NOMO-1 treated with DMSO at 0.1 percent for 48 hours (cell line): ENCODE data around the gene TTK.
"Not testable (repeated sequence)": the region's sequence is repeated elsewhere in the genome, so short reads cannot be mapped to it uniquely, and the experiment has no call there.

Source experiments
- DNase-seq: peaks from one replicate; lab custom pipeline; 2025; ENCODE audit not compliant: unreplicated experiment; lab: John Stamatoyannopoulos, UW

TTK gene

GRCh38 chr6:80021131-80021530 is 16.7 kb downstream of the TTK start:
- no peak for DNase-seq

GRCh38 chr6:80021591-80021990 is 17.1 kb downstream of the TTK start:
- DNase-seq: no peak

GRCh38 chr6:80022803-80023202 is 18.4 kb downstream of the TTK start:
- DNase-seq: no peak

GRCh38 chr6:80028589-80028988 is 24.1 kb downstream of the TTK start:
- DNase-seq: no peak

- DNase-seq: no peak
These were observed 25.0 kb downstream of the TTK start for GRCh38 chr6:80029470-80029869.

- DNase-seq: not testable (repeated sequence)
These were observed 43.8 kb downstream of the TTK start for GRCh38 chr6:80048220-80048619.

GRCh38 chr6:80060774-80061173 is 56.3 kb downstream of the TTK start:
- no peak for DNase-seq

GRCh38 chr6:80068146-80068545 is 63.7 kb downstream of the TTK start:
- DNase-seq: not testable (repeated sequence)

- DNase-seq: not testable (repeated sequence)
These were observed 66.0 kb downstream of the TTK start for GRCh38 chr6:80070431-80070830.

GRCh38 chr6:80077067-80077466 is 72.6 kb downstream of the TTK start:
- no peak for DNase-seq

- DNase-seq: no peak
These were observed 84.2 kb downstream of the TTK start for GRCh38 chr6:80088637-80089036.

- DNase-seq: no peak
These were observed 87.1 kb downstream of the TTK start for GRCh38 chr6:80091506-80091905.
